CD4-positive, alpha-beta memory T cell (primary cell): ENCODE results near the gene KIAA1549. TPM values are rescaled to one million over a fixed set of nuclear protein-coding genes. Genes with fewer than 3 reads are reported as not detected.

Experiments
- CTCF ChIA-PET: fragments of 350-600 bp; sonication (Branson Sonifier 250); formaldehyde crosslinking; loops from one replicate; lab custom pipeline; 2021; ENCODE audit warnings: inconsistent platforms; ENCODE audit not compliant: partially characterized antibody; lab: Charles Lee
- POLR2A ChIA-PET: fragments of 350-600 bp; sonication (Branson Sonifier 250); formaldehyde crosslinking; loops from one replicate; lab custom pipeline; 2021; ENCODE audit not compliant: partially characterized antibody; lab: Charles Lee
- DNase-seq, 5 donors: peaks; one replicate each; pipeline versions ENCODE4 v3.0.0 to v3.0.0-alpha.2; 2020 to 2022; ENCODE audit warnings: mixed read lengths in 1 of 5
- H3K27ac ChIP-seq: one replicate; pipeline ENCODE4 v1.7.0; 2013; ENCODE audit warnings: low read depth, low read length
- H3K27me3 ChIP-seq: 2 replicates; pipeline ENCODE4 v1.7.0; 2013; ENCODE audit warnings: mild to moderate bottlenecking, low read length, moderate library complexity; ENCODE audit not compliant: insufficient read depth
- H3K36me3 ChIP-seq: 2 replicates; pipeline ENCODE4 v1.7.0; 2013; ENCODE audit warnings: mild to moderate bottlenecking, low read length, moderate library complexity; ENCODE audit not compliant: insufficient read depth
- H3K4me1 ChIP-seq: 2 replicates; pipeline ENCODE4 v1.7.0; 2013; ENCODE audit warnings: mild to moderate bottlenecking, low read length, moderate library complexity; ENCODE audit not compliant: insufficient read depth
- H3K4me3 ChIP-seq, 2 donors: one replicate each; pipeline ENCODE4 v1.7.0; 2013; ENCODE audit warnings: low read length in 2 of 2, mild to moderate bottlenecking in 1 of 2
- H3K9me3 ChIP-seq, 2 donors: one replicate each; pipeline ENCODE4 v1.7.0; 2013; ENCODE audit warnings: low read length in 2 of 2, control low read depth in 1 of 2; ENCODE audit not compliant: control insufficient read depth in 1 of 2
- H3K27ac Mint-ChIP-seq, 7 donors: one replicate each; pipeline ENCODE4 v1.8.0; 2020 to 2021; ENCODE audit warnings: mixed read lengths in 7 of 7, mild to moderate bottlenecking in 6 of 7, inconsistent platforms in 3 of 7, moderate library complexity in 3 of 7
- H3K27me3 Mint-ChIP-seq, 2 donors: one replicate each; pipeline ENCODE4 v1.8.0; 2020 to 2021; ENCODE audit warnings: mixed read lengths in 2 of 2
- H3K36me3 Mint-ChIP-seq, 2 donors: one replicate each; pipeline ENCODE4 v1.8.0; 2020 to 2021; ENCODE audit warnings: mixed read lengths in 2 of 2, inconsistent platforms in 1 of 2, mild to moderate bottlenecking in 1 of 2
- H3K4me1 Mint-ChIP-seq, 4 donors: one replicate each; pipeline ENCODE4 v1.8.0; 2020 to 2021; ENCODE audit warnings: mixed read lengths in 4 of 4, mild to moderate bottlenecking in 1 of 4
- H3K4me3 Mint-ChIP-seq, 8 donors: one replicate each; pipeline ENCODE4 v1.8.0; 2020 to 2021; ENCODE audit warnings: mixed read lengths in 8 of 8, mild to moderate bottlenecking in 7 of 8, moderate library complexity in 6 of 8, inconsistent platforms in 3 of 8
- H3K9me3 Mint-ChIP-seq, 8 donors: one replicate each; pipeline ENCODE4 v1.8.0; 2020 to 2021; ENCODE audit warnings: mixed read lengths in 8 of 8, mild to moderate bottlenecking in 5 of 8, inconsistent platforms in 3 of 8, moderate library complexity in 1 of 8
- intact Hi-C: fragments of 100-400 bp; cut with micrococcal nuclease; formaldehyde crosslinking; loops from one replicate; pipeline ENCODE4 v1.15.1; 2023
- polyA plus RNA-seq, 2 donors: library from polyadenylated mRNA; unstranded; fragments of 300-500 nt; fragmentation: Illumina TruSeq; gene quantifications; one replicate each; pipeline ENCODE4 v1.2.3, GENCODE V29; 2021
- total RNA-seq, 2 experiments: library from RNA; stranded (reverse); gene quantifications; one replicate each; pipeline ENCODE4 v1.2.3, GENCODE V29; 2021

Gene KIAA1549
- total and polyA plus RNA-seq, 4 experiments from 2014 or later: 0.02 to 0.11 (median 0.06) TPM; not detected in 1

DNA sequence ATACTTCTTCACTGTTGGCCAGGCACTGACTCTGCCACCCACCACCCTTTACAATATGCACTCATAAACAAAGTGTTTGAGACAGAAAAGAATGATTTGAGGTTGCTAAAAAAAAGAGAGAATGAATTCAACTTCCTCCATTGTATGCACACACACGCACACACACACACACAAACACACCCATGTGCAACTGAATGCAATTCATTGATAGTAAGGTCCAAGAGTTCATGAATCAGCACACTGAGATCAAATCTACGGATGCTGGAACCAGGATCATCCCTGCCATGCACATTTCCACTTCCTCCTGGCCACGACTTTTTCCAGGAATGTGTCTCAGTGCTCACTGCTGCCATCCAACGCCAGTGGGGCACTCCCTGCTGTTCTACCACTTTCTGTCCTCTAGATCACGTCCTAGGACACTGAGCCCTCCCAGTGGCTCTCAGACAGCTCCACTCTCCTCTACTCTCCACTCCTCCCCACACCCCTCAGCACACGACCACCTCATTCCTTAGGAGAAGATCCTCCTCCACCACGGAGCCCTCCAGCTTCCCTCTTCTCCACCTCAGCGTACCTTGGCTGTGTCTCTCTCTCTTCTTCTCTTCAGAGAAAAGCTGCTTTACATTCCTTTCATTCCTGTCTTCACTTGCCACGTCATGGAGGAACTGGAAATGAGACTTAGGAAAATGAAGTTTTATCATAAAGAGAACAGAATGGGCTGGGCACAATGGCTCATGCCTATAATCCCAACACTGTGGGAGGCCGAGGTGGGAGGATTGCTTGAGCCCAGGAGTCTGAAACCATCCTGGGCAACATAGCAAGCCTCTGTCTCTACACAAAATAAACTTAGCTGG is 195.4 kb downstream of the KIAA1549 start:
- no peak overlapping the region for H3K4me3 Mint-ChIP-seq

DNA sequence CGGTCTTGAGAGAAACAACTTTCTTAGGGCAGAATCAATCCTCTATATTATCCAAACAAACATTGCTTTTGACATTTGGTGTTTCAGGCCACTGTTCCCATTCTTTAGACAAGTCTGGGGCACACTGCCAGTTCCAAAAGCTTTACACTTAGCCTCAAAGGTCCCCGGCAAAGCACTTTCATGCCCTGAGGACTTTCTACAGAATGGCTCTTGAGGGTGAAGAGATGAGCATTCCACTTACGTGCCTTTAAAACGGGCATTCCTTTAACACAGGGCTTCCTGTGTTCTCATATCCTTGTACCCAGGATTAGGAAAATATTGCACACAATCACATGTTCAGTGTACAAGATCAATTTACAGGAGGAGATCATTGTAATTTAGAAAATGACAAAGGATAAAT is 196.5 kb downstream of the KIAA1549 start:
- H3K36me3 Mint-ChIP-seq: peaks cover 4 to 5% of the 10 kb centered on the region in 2 donors
- POLR2A ChIA-PET: no interaction called here
- DNase-seq: no peak
- Histone ChIP-seq H3K36me3 (no peaks in the 10 kb centered on the region), H3K4me3 (no peak overlapping the region), H3K27ac (no peak overlapping the region), H3K27me3 (no peaks in the 10 kb centered on the region), H3K9me3 (no peaks in the 10 kb centered on the region), H3K4me1 (no peaks in the 10 kb centered on the region)
- H3K27me3 Mint-ChIP-seq: peaks cover 8 to 10% of the 10 kb centered on the region in 2 donors
- no peak overlapping the region for H3K4me3 Mint-ChIP-seq
- H3K27ac Mint-ChIP-seq: no peak overlapping the region
- CTCF ChIA-PET: no interaction called here
- intact Hi-C loops: no loop called here
- peaks cover 0 to 3% (median 0%) of the 10 kb centered on the region in 4 donors for H3K4me1 Mint-ChIP-seq
- H3K9me3 Mint-ChIP-seq: peaks cover 6 to 18% (median 16%) of the 10 kb centered on the region in 8 donors

More for the DNA sequence above, 195.4 kb downstream of the KIAA1549 start:
- Histone ChIP-seq H3K36me3 (no peaks in the 10 kb centered on the region), H3K27ac (no peak overlapping the region), H3K4me1 (no peaks in the 10 kb centered on the region), H3K27me3 (no peaks in the 10 kb centered on the region), H3K4me3 (no peak overlapping the region), H3K9me3 (no peaks in the 10 kb centered on the region)
- CTCF ChIA-PET: no interaction called here
- peak overlapping the region in 2 of 7 donors; percentile 33 to 37 for H3K27ac Mint-ChIP-seq
- H3K9me3 Mint-ChIP-seq: peaks cover 6 to 22% (median 16%) of the 10 kb centered on the region in 8 donors
- intact Hi-C loops: no loop called here
- H3K27me3 Mint-ChIP-seq: peaks cover 8 to 10% of the 10 kb centered on the region in 2 donors
- H3K4me1 Mint-ChIP-seq: peaks cover 0 to 3% (median 0%) of the 10 kb centered on the region in 4 donors
- no peak for DNase-seq
- POLR2A ChIA-PET: no interaction called here
- H3K36me3 Mint-ChIP-seq: peaks cover 4 to 5% of the 10 kb centered on the region in 2 donors

Other genes with a start within 250 kb of the KIAA1549 start
- gene TMEM213, start 183.4 kb downstream of the KIAA1549 start, total RNA-seq: not detected
- not detected for gene TMEM213, start 183.4 kb downstream of the KIAA1549 start, polyA plus RNA-seq
- not detected for gene ATP6V0A4, start 183.2 kb downstream of the KIAA1549 start, total RNA-seq
- gene ATP6V0A4, start 183.2 kb downstream of the KIAA1549 start, polyA plus RNA-seq: not detected
- 1 to 10 TPM; 3.8 to 4.6 TPM for gene ZC3HAV1L, start 54.7 kb upstream of the KIAA1549 start, total RNA-seq
- gene ZC3HAV1L, start 54.7 kb upstream of the KIAA1549 start, polyA plus RNA-seq: under 1 TPM in 1 of 2 donors, not detected in 1; 0.37 TPM
- gene ZC3HAV1, start 128.3 kb upstream of the KIAA1549 start, total RNA-seq: 100 to 1,000 TPM; 154 to 159 TPM
- 100 to 1,000 TPM; 150 to 169 TPM for gene ZC3HAV1, start 128.3 kb upstream of the KIAA1549 start, polyA plus RNA-seq
- 10 to 100 TPM; 23.6 to 26.7 TPM for gene UBN2, start 249.8 kb upstream of the KIAA1549 start, total RNA-seq
- gene UBN2, start 249.8 kb upstream of the KIAA1549 start, polyA plus RNA-seq: 1 to 10 TPM in 1 of 2 donors, under 1 TPM in 1; 0.49 to 3.5 TPM